ENCODE measurements around the gene GRHPR. TPM values are rescaled to one million over a fixed set of nuclear protein-coding genes. Genes with fewer than 3 reads are reported as not detected.
A peak's percentile ranks its signal among the peaks of the same experiment; 100 is the strongest.

The GRHPR gene
- total RNA-seq, 1 experiment from 2014 or later: 80.7 TPM

DNA sequence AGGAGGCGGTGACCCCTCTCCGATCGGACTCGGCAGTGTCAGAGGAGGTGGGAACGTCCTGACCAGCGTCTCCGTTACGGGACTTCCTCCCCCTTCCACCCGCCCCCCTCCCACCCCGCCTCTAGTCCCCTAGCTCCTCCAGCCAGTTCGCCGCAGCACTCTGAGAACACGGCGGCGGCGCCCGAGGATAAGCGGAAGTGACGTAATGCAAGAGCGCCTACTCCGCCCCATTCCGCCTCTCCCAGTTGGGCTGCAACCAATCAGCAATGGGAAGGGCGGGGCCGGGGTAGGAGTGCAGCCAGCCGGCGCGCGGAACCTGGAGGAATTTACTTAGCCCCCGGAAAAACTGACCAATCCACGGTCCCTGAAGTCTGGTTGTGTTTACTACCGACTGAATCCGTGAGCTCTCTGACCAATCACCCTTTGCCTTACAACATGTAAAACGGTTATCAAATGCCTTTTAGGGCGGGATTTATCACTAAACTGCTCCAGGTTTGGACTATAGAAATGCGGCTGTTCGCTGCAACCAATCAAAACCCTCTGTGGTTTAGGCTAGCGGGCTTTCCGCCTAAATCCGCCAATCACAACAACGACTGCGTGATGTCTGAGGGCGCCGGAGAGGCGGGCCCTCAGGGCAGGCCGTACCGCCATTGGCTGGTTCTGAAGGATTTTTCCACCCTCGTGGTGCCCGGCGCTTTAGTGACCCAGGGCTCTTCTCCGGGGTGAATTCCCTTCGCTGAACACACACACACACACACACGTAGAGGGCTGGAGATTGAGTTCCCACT lies 42.9 kb downstream of the GRHPR start, which contains the start of gene ZBTB5 (continued):
- TF ChIP-seq, protein P1, sequence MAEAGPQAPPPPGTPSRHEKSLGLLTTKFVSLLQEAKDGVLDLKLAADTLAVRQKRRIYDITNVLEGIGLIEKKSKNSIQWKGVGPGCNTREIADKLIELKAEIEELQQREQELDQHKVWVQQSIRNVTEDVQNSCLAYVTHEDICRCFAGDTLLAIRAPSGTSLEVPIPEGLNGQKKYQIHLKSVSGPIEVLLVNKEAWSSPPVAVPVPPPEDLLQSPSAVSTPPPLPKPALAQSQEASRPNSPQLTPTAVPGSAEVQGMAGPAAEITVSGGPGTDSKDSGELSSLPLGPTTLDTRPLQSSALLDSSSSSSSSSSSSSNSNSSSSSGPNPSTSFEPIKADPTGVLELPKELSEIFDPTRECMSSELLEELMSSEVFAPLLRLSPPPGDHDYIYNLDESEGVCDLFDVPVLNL (CRISPR knock-in tag; IDR thresholded peaks at IDR 0.05; ENCODE audit: borderline replicate concordance, low read depth): no peak
- TF ChIP-seq NFYB (CRISPR knock-in tag; conservative IDR thresholded peaks at IDR 0.05; ENCODE audit: low read depth) (peak; percentile 86), MYBL2 (CRISPR knock-in tag; IDR thresholded peaks at IDR 0.05) (peak; percentile 30; the same call in 1 of the 2 replicates), ZNF232 (CRISPR knock-in tag; IDR thresholded peaks at IDR 0.05) (no peak), NFE2L1 (CRISPR knock-in tag; IDR thresholded peaks at IDR 0.05) (no peak), SP1 (CRISPR knock-in tag; conservative IDR thresholded peaks at IDR 0.05) (peak; percentile 96), SOX15 (CRISPR knock-in tag; IDR thresholded peaks at IDR 0.05) (no peak), OVOL2 (CRISPR knock-in tag; IDR thresholded peaks at IDR 0.05; ENCODE audit: borderline replicate concordance) (no peak), ZBTB21 (CRISPR knock-in tag; IDR thresholded peaks at IDR 0.05; ENCODE audit: borderline replicate concordance) (no peak), EMX1 (CRISPR knock-in tag; IDR thresholded peaks at IDR 0.05) (no peak), RORB (CRISPR knock-in tag; IDR thresholded peaks at IDR 0.05) (no peak), FOXP1 (CRISPR knock-in tag; IDR thresholded peaks at IDR 0.05; ENCODE audit: borderline replicate concordance) (no peak), TEAD4 (CRISPR knock-in tag; IDR thresholded peaks at IDR 0.05) (no peak), ZNF396 (CRISPR knock-in tag; IDR thresholded peaks at IDR 0.05; ENCODE audit: borderline replicate concordance) (no peak), SMAD4 (CRISPR knock-in tag; IDR thresholded peaks at IDR 0.05) (no peak)
- TF ChIP-seq, protein P2, sequence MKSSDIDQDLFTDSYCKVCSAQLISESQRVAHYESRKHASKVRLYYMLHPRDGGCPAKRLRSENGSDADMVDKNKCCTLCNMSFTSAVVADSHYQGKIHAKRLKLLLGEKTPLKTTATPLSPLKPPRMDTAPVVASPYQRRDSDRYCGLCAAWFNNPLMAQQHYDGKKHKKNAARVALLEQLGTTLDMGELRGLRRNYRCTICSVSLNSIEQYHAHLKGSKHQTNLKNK (CRISPR knock-in tag; IDR thresholded peaks at IDR 0.05): no peak
- TF ChIP-seq, protein P3, sequence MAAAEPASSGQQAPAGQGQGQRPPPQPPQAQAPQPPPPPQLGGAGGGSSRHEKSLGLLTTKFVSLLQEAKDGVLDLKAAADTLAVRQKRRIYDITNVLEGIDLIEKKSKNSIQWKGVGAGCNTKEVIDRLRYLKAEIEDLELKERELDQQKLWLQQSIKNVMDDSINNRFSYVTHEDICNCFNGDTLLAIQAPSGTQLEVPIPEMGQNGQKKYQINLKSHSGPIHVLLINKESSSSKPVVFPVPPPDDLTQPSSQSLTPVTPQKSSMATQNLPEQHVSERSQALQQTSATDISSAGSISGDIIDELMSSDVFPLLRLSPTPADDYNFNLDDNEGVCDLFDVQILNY (CRISPR knock-in tag; IDR thresholded peaks at IDR 0.05): no peak
- TF ChIP-seq, protein P4, sequence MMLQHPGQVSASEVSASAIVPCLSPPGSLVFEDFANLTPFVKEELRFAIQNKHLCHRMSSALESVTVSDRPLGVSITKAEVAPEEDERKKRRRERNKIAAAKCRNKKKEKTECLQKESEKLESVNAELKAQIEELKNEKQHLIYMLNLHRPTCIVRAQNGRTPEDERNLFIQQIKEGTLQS (CRISPR knock-in tag; conservative IDR thresholded peaks at IDR 0.05): no peak
- TF ChIP-seq, protein P5, sequence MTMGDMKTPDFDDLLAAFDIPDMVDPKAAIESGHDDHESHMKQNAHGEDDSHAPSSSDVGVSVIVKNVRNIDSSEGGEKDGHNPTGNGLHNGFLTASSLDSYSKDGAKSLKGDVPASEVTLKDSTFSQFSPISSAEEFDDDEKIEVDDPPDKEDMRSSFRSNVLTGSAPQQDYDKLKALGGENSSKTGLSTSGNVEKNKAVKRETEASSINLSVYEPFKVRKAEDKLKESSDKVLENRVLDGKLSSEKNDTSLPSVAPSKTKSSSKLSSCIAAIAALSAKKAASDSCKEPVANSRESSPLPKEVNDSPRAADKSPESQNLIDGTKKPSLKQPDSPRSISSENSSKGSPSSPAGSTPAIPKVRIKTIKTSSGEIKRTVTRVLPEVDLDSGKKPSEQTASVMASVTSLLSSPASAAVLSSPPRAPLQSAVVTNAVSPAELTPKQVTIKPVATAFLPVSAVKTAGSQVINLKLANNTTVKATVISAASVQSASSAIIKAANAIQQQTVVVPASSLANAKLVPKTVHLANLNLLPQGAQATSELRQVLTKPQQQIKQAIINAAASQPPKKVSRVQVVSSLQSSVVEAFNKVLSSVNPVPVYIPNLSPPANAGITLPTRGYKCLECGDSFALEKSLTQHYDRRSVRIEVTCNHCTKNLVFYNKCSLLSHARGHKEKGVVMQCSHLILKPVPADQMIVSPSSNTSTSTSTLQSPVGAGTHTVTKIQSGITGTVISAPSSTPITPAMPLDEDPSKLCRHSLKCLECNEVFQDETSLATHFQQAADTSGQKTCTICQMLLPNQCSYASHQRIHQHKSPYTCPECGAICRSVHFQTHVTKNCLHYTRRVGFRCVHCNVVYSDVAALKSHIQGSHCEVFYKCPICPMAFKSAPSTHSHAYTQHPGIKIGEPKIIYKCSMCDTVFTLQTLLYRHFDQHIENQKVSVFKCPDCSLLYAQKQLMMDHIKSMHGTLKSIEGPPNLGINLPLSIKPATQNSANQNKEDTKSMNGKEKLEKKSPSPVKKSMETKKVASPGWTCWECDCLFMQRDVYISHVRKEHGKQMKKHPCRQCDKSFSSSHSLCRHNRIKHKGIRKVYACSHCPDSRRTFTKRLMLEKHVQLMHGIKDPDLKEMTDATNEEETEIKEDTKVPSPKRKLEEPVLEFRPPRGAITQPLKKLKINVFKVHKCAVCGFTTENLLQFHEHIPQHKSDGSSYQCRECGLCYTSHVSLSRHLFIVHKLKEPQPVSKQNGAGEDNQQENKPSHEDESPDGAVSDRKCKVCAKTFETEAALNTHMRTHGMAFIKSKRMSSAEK (CRISPR knock-in tag; IDR thresholded peaks at IDR 0.05; ENCODE audit: borderline replicate concordance): no peak
- TF ChIP-seq, protein P6, sequence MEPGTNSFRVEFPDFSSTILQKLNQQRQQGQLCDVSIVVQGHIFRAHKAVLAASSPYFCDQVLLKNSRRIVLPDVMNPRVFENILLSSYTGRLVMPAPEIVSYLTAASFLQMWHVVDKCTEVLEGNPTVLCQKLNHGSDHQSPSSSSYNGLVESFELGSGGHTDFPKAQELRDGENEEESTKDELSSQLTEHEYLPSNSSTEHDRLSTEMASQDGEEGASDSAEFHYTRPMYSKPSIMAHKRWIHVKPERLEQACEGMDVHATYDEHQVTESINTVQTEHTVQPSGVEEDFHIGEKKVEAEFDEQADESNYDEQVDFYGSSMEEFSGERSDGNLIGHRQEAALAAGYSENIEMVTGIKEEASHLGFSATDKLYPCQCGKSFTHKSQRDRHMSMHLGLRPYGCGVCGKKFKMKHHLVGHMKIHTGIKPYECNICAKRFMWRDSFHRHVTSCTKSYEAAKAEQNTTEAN (CRISPR knock-in tag; IDR thresholded peaks at IDR 0.05): no peak
- TF ChIP-seq, protein P7, sequence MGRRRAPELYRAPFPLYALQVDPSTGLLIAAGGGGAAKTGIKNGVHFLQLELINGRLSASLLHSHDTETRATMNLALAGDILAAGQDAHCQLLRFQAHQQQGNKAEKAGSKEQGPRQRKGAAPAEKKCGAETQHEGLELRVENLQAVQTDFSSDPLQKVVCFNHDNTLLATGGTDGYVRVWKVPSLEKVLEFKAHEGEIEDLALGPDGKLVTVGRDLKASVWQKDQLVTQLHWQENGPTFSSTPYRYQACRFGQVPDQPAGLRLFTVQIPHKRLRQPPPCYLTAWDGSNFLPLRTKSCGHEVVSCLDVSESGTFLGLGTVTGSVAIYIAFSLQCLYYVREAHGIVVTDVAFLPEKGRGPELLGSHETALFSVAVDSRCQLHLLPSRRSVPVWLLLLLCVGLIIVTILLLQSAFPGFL (CRISPR knock-in tag; IDR thresholded peaks at IDR 0.05; ENCODE audit: borderline replicate concordance): no peak
- TF ChIP-seq, protein P8, sequence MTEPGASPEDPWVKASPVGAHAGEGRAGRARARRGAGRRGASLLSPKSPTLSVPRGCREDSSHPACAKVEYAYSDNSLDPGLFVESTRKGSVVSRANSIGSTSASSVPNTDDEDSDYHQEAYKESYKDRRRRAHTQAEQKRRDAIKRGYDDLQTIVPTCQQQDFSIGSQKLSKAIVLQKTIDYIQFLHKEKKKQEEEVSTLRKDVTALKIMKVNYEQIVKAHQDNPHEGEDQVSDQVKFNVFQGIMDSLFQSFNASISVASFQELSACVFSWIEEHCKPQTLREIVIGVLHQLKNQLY (CRISPR knock-in tag; IDR thresholded peaks at IDR 0.05): no peak
- TF ChIP-seq, protein P9, sequence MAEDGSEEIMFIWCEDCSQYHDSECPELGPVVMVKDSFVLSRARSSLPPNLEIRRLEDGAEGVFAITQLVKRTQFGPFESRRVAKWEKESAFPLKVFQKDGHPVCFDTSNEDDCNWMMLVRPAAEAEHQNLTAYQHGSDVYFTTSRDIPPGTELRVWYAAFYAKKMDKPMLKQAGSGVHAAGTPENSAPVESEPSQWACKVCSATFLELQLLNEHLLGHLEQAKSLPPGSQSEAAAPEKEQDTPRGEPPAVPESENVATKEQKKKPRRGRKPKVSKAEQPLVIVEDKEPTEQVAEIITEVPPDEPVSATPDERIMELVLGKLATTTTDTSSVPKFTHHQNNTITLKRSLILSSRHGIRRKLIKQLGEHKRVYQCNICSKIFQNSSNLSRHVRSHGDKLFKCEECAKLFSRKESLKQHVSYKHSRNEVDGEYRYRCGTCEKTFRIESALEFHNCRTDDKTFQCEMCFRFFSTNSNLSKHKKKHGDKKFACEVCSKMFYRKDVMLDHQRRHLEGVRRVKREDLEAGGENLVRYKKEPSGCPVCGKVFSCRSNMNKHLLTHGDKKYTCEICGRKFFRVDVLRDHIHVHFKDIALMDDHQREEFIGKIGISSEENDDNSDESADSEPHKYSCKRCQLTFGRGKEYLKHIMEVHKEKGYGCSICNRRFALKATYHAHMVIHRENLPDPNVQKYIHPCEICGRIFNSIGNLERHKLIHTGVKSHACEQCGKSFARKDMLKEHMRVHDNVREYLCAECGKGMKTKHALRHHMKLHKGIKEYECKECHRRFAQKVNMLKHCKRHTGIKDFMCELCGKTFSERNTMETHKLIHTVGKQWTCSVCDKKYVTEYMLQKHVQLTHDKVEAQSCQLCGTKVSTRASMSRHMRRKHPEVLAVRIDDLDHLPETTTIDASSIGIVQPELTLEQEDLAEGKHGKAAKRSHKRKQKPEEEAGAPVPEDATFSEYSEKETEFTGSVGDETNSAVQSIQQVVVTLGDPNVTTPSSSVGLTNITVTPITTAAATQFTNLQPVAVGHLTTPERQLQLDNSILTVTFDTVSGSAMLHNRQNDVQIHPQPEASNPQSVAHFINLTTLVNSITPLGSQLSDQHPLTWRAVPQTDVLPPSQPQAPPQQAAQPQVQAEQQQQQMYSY (CRISPR knock-in tag; IDR thresholded peaks at IDR 0.05): no peak

Data from WTC11 (cell line).